ENCODE data around the gene DHRS11. TPM values are rescaled to one million over a fixed set of nuclear protein-coding genes. Genes with fewer than 3 reads are reported as not detected.

DHRS11 gene
- polyA plus RNA-seq, 1 donor from 2014 or later: 18.6 TPM

DNA sequence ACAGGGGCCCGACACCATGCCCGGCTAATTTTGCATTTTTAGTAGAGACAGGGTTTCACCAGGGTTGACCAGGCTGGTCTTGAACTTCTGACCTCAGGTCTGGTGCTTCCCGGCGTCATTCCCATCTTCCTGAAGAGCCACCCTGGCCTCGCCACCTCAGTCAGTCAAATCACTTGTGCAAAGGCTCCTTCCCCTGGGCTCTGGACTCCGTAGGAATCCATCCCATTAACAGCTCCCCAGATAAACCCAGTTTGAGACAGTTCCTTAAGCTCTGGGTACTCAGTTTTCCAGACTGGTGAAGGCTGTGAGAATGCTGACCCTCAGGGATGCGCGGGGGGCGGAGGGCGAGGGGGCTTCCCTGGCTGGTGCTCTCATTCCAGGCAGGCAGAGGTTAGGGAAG lies 49.2 kb downstream of the DHRS11 start:
- no peak overlapping the region for H3K4me2 ChIP-seq (ENCODE audit: low read length)
- no peaks in the 10 kb centered on the region for H4K20me1 ChIP-seq (ENCODE audit: insufficient read depth)
- no peaks in the 10 kb centered on the region for H3K36me3 ChIP-seq (ENCODE audit: insufficient read depth, low read length)
- H3K4me3 ChIP-seq (ENCODE audit: low read length): peak overlapping the region; percentile 67
- H3F3A ChIP-seq (ENCODE audit: insufficient read depth, low read length, poor library complexity, severe bottlenecking): no peaks in the 10 kb centered on the region
- H3K27me3 ChIP-seq (ENCODE audit: insufficient read depth, low read depth, low read length): peaks cover 70% of the 10 kb centered on the region
- no peaks in the 10 kb centered on the region for H3K79me2 ChIP-seq (replicated peaks; ENCODE audit: insufficient read depth, low read length)
- no peak for TF ChIP-seq EZH2 (IDR thresholded peaks at IDR 0.05; ENCODE audit: borderline replicate concordance, insufficient read depth, low read length, poor library complexity, severe bottlenecking)
- no peak for TF ChIP-seq SMC3 (conservative IDR thresholded peaks at IDR 0.05; ENCODE audit: poor library complexity)
- TF ChIP-seq POLR2AphosphoS5 (IDR thresholded peaks at IDR 0.05): no peak
- no peak for TF ChIP-seq MXI1 (conservative IDR thresholded peaks at IDR 0.05; ENCODE audit: poor library complexity, severe bottlenecking)
- TF ChIP-seq TAF1 (IDR thresholded peaks at IDR 0.05; ENCODE audit: low read depth): no peak
- TF ChIP-seq, protein P1, sequence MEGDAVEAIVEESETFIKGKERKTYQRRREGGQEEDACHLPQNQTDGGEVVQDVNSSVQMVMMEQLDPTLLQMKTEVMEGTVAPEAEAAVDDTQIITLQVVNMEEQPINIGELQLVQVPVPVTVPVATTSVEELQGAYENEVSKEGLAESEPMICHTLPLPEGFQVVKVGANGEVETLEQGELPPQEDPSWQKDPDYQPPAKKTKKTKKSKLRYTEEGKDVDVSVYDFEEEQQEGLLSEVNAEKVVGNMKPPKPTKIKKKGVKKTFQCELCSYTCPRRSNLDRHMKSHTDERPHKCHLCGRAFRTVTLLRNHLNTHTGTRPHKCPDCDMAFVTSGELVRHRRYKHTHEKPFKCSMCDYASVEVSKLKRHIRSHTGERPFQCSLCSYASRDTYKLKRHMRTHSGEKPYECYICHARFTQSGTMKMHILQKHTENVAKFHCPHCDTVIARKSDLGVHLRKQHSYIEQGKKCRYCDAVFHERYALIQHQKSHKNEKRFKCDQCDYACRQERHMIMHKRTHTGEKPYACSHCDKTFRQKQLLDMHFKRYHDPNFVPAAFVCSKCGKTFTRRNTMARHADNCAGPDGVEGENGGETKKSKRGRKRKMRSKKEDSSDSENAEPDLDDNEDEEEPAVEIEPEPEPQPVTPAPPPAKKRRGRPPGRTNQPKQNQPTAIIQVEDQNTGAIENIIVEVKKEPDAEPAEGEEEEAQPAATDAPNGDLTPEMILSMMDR (IDR thresholded peaks at IDR 0.05; ENCODE audit: poor library complexity, severe bottlenecking): no peak
- TF ChIP-seq EP300 (conservative IDR thresholded peaks at IDR 0.05; ENCODE audit: poor library complexity, severe bottlenecking): no peak
- TF ChIP-seq, protein P2, sequence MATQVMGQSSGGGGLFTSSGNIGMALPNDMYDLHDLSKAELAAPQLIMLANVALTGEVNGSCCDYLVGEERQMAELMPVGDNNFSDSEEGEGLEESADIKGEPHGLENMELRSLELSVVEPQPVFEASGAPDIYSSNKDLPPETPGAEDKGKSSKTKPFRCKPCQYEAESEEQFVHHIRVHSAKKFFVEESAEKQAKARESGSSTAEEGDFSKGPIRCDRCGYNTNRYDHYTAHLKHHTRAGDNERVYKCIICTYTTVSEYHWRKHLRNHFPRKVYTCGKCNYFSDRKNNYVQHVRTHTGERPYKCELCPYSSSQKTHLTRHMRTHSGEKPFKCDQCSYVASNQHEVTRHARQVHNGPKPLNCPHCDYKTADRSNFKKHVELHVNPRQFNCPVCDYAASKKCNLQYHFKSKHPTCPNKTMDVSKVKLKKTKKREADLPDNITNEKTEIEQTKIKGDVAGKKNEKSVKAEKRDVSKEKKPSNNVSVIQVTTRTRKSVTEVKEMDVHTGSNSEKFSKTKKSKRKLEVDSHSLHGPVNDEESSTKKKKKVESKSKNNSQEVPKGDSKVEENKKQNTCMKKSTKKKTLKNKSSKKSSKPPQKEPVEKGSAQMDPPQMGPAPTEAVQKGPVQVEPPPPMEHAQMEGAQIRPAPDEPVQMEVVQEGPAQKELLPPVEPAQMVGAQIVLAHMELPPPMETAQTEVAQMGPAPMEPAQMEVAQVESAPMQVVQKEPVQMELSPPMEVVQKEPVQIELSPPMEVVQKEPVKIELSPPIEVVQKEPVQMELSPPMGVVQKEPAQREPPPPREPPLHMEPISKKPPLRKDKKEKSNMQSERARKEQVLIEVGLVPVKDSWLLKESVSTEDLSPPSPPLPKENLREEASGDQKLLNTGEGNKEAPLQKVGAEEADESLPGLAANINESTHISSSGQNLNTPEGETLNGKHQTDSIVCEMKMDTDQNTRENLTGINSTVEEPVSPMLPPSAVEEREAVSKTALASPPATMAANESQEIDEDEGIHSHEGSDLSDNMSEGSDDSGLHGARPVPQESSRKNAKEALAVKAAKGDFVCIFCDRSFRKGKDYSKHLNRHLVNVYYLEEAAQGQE (IDR thresholded peaks at IDR 0.05; ENCODE audit: borderline replicate concordance): no peak
- TF ChIP-seq RAD21 (conservative IDR thresholded peaks at IDR 0.05): no peak
- H3K9me3 ChIP-seq (ENCODE audit: low read length): peaks cover 7% of the 10 kb centered on the region
- no peak overlapping the region for H3K27ac ChIP-seq (ENCODE audit: low read length)
- no peaks in the 10 kb centered on the region for H3K9me2 ChIP-seq (ENCODE audit: insufficient read depth, low read length)
- no peak overlapping the region for H2AFZ ChIP-seq (ENCODE audit: low read depth, low read length)
- no peak overlapping the region for H3K9ac ChIP-seq (ENCODE audit: low read length)

DNA sequence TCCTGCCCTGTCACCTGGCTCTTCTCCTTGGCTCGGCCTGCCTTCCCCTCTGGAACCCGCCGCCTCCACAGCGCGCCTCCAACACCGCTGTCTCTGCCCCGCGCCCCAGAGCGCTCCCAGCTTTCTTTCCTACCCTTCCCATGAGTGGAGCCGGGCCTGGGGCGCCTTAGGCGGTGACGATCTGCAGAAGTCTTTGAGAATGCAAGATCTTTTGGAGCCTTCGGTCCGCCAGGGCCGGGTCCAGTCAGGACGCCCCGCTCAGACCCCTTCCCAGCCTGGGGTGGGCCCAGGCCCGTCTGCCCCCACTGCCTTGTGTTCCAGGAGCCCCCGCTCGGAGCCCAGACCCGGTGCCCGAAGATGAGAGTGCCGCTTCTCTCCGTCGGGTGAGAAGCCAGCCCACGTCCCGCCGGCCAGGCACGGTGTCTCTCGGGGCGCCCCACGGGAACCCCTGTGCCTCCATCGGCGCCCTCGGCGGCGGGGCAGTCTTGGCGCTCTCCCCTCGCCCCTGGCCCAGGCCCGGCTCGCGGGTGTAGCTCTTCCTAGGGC lies 49.7 kb downstream of the DHRS11 start:
- Histone ChIP-seq H3K27me3 (ENCODE audit: insufficient read depth, low read depth, low read length) (peaks cover 70% of the 10 kb centered on the region), H3K4me3 (ENCODE audit: low read length) (peak overlapping the region; percentile 67), H3K79me2 (replicated peaks; ENCODE audit: insufficient read depth, low read length) (no peaks in the 10 kb centered on the region), H3K36me3 (ENCODE audit: insufficient read depth, low read length) (no peaks in the 10 kb centered on the region), H3F3A (ENCODE audit: insufficient read depth, low read length, poor library complexity, severe bottlenecking) (no peaks in the 10 kb centered on the region), H4K20me1 (ENCODE audit: insufficient read depth) (no peaks in the 10 kb centered on the region), H3K9ac (ENCODE audit: low read length) (peak overlapping the region; percentile 40), H2AFZ (ENCODE audit: low read depth, low read length) (no peak overlapping the region), H3K9me2 (ENCODE audit: insufficient read depth, low read length) (no peaks in the 10 kb centered on the region), H3K27ac (ENCODE audit: low read length) (no peak overlapping the region), H3K9me3 (ENCODE audit: low read length) (peaks cover 7% of the 10 kb centered on the region), H3K4me2 (ENCODE audit: low read length) (peak overlapping the region; percentile 69)
- TF ChIP-seq TAF1 (IDR thresholded peaks at IDR 0.05; ENCODE audit: low read depth) (no peak), MXI1 (conservative IDR thresholded peaks at IDR 0.05; ENCODE audit: poor library complexity, severe bottlenecking) (no peak)
